ENCODE data around the gene LRMDA.

DNA sequence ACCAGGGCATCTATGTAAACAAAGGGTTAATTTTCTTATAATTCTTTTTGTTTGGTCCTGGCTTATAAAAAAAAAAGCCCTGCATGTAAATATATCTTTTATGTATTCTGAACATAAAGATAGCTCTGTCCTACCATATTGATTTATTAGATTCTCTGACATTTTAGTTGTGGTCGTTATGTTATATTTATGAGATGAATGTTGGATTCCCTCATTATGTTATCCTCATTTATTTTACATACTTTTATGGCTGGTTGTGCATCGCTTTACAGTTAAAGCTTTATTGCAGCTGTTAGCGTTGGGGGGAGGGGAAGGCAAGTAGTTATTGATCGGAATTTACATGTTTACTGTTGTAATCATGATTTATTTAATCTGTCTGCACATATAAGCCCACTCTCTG, 431.5 kb downstream of the LRMDA start:
- TF ChIP-seq, protein P1, sequence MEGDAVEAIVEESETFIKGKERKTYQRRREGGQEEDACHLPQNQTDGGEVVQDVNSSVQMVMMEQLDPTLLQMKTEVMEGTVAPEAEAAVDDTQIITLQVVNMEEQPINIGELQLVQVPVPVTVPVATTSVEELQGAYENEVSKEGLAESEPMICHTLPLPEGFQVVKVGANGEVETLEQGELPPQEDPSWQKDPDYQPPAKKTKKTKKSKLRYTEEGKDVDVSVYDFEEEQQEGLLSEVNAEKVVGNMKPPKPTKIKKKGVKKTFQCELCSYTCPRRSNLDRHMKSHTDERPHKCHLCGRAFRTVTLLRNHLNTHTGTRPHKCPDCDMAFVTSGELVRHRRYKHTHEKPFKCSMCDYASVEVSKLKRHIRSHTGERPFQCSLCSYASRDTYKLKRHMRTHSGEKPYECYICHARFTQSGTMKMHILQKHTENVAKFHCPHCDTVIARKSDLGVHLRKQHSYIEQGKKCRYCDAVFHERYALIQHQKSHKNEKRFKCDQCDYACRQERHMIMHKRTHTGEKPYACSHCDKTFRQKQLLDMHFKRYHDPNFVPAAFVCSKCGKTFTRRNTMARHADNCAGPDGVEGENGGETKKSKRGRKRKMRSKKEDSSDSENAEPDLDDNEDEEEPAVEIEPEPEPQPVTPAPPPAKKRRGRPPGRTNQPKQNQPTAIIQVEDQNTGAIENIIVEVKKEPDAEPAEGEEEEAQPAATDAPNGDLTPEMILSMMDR (IDR thresholded peaks at IDR 0.05; ENCODE audit: control extremely low read depth in 1 of 3, insufficient read depth in 1 of 3, low read depth in 1 of 3, low read length in 3 of 3), result no peak
- TF ChIP-seq RAD21 (IDR thresholded peaks at IDR 0.05 in 1 of 2, conservative IDR thresholded peaks at IDR 0.05 in 1 of 2; ENCODE audit: low read depth in 2 of 2, low read length in 2 of 2), result no peak
- TF ChIP-seq CREB1 (IDR thresholded peaks at IDR 0.05), result no peak
- TF ChIP-seq TCF12 (IDR thresholded peaks at IDR 0.05; ENCODE audit: low read depth, low read length), result no peak
- TF ChIP-seq POLR2AphosphoS5 (IDR thresholded peaks at IDR 0.05; ENCODE audit: low read depth, low read length), result no peak
- TF ChIP-seq, protein P2, sequence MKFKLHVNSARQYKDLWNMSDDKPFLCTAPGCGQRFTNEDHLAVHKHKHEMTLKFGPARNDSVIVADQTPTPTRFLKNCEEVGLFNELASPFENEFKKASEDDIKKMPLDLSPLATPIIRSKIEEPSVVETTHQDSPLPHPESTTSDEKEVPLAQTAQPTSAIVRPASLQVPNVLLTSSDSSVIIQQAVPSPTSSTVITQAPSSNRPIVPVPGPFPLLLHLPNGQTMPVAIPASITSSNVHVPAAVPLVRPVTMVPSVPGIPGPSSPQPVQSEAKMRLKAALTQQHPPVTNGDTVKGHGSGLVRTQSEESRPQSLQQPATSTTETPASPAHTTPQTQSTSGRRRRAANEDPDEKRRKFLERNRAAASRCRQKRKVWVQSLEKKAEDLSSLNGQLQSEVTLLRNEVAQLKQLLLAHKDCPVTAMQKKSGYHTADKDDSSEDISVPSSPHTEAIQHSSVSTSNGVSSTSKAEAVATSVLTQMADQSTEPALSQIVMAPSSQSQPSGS (IDR thresholded peaks at IDR 0.05; ENCODE audit: low read length), result no peak
- TF ChIP-seq GABPA (IDR thresholded peaks at IDR 0.05; ENCODE audit: borderline replicate concordance, insufficient read depth, low read length), result no peak
- TF ChIP-seq SIN3A (conservative IDR thresholded peaks at IDR 0.05 in 1 of 2, IDR thresholded peaks at IDR 0.05 in 1 of 2; ENCODE audit: low read depth in 1 of 2, low read length in 2 of 2), result no peak
- TF ChIP-seq SUZ12 (IDR thresholded peaks at IDR 0.05; ENCODE audit: low read length), result no peak
- TF ChIP-seq CBX5 (IDR thresholded peaks at IDR 0.05; ENCODE audit: low read depth, low read length), result no peak
- no peak for TF ChIP-seq BRCA1 (IDR thresholded peaks at IDR 0.05; ENCODE audit: low read depth, low read length)
